ENCODE measurements around the gene SCN2B. TPM values are rescaled to one million over a fixed set of nuclear protein-coding genes. Genes with fewer than 3 reads are reported as not detected.
A peak's percentile ranks its signal among the peaks of the same experiment; 100 is the strongest.

SCN2B gene
- total and polyA plus RNA-seq, 10 of the 15 experiments (the other 5 are each of a cell fraction or from before 2014, with no cell fraction given): 0.01 TPM; not detected in 9

DNA sequence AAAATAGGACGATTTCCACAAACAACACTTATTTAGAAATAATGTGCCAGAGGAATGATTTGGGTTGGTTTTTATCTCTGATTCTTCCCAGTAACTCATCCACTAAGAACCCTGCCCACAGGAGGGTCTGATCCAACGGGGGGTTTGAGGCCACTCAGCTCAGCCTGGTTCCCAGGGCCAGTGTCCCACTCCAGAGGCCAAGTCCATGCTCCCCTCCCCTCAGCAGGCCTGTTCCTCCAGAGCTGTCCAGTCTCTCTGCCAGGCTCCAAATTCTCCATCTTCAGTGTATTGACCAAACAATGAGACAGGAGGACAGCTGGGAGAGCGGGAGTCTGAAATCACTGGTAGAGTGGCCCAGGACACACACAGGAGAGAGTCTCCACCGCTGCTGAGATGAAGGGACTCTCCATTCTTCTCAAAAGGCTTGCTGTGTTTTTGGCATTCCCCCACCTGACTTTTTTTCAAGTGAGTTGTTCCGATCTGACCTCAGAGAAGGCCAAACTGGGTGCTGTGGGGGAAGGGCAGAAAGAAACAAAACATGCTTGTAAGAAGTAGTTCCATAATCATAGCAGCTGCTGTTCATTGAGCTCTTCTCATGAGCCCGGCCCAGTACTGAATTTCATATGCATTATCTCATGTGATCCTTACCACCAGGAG lies 17.6 kb upstream of the SCN2B start (continued):
- TF ChIP-seq, protein P1, sequence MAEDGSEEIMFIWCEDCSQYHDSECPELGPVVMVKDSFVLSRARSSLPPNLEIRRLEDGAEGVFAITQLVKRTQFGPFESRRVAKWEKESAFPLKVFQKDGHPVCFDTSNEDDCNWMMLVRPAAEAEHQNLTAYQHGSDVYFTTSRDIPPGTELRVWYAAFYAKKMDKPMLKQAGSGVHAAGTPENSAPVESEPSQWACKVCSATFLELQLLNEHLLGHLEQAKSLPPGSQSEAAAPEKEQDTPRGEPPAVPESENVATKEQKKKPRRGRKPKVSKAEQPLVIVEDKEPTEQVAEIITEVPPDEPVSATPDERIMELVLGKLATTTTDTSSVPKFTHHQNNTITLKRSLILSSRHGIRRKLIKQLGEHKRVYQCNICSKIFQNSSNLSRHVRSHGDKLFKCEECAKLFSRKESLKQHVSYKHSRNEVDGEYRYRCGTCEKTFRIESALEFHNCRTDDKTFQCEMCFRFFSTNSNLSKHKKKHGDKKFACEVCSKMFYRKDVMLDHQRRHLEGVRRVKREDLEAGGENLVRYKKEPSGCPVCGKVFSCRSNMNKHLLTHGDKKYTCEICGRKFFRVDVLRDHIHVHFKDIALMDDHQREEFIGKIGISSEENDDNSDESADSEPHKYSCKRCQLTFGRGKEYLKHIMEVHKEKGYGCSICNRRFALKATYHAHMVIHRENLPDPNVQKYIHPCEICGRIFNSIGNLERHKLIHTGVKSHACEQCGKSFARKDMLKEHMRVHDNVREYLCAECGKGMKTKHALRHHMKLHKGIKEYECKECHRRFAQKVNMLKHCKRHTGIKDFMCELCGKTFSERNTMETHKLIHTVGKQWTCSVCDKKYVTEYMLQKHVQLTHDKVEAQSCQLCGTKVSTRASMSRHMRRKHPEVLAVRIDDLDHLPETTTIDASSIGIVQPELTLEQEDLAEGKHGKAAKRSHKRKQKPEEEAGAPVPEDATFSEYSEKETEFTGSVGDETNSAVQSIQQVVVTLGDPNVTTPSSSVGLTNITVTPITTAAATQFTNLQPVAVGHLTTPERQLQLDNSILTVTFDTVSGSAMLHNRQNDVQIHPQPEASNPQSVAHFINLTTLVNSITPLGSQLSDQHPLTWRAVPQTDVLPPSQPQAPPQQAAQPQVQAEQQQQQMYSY (CRISPR knock-in tag; IDR thresholded peaks at IDR 0.05): no peak
- TF ChIP-seq ZBED1 (IDR thresholded peaks at IDR 0.05; ENCODE audit: borderline replicate concordance) (no peak), PML (IDR thresholded peaks at IDR 0.05; ENCODE audit: low read length) (no peak), ESRRA (IDR thresholded peaks at IDR 0.05; ENCODE audit: low read length) (no peak), MEF2A (IDR thresholded peaks at IDR 0.05; ENCODE audit: insufficient read depth, low read depth, low read length) (no peak), ZSCAN29 (IDR thresholded peaks at IDR 0.05) (no peak), BRCA1 (IDR thresholded peaks at IDR 0.05; ENCODE audit: low read depth, low read length) (no peak), EGR1 (IDR thresholded peaks at IDR 0.05; ENCODE audit: borderline replicate concordance in 1 of 2, low read depth in 2 of 2, low read length in 2 of 2) (no peak), SUPT20H (IDR thresholded peaks at IDR 0.05; ENCODE audit: borderline replicate concordance, control insufficient read depth, low read depth, low read length) (no peak), NFIC (IDR thresholded peaks at IDR 0.05; ENCODE audit: low read depth, low read length) (no peak), IRF4 (IDR thresholded peaks at IDR 0.05; ENCODE audit: low read depth, low read length) (no peak), NR2C1 (IDR thresholded peaks at IDR 0.05) (no peak), MXI1 (IDR thresholded peaks at IDR 0.05; ENCODE audit: low read depth, low read length) (no peak), EZH2 (IDR thresholded peaks at IDR 0.05; ENCODE audit: borderline replicate concordance, control insufficient read depth, low read depth, low read length) (no peak), SIN3A (IDR thresholded peaks at IDR 0.05; ENCODE audit: low read depth, low read length) (no peak), BACH1 (IDR thresholded peaks at IDR 0.05; ENCODE audit: borderline replicate concordance) (no peak), IKZF1 (conservative IDR thresholded peaks at IDR 0.05) (no peak; the same call in 1 of the 2 replicates), RAD21 (IDR thresholded peaks at IDR 0.05; ENCODE audit: insufficient read depth, low read depth, low read length) (no peak), RBBP5 (conservative IDR thresholded peaks at IDR 0.05) (no peak), CREM (IDR thresholded peaks at IDR 0.05; ENCODE audit: low read depth) (no peak), MYB (IDR thresholded peaks at IDR 0.05; ENCODE audit: borderline replicate concordance, low read depth, low read length) (no peak), MYC (IDR thresholded peaks at IDR 0.05; ENCODE audit: insufficient read depth, insufficient read length, insufficient replicate concordance, low read length, severe bottlenecking) (no peak), RUNX3 (IDR thresholded peaks at IDR 0.05; ENCODE audit: low read length) (peak; percentile 61), TAF1 (IDR thresholded peaks at IDR 0.05; ENCODE audit: borderline replicate concordance, low read depth, low read length) (0 out of 2 replicates have a peak, but pooled peaks have one; percentile 22)
- TF ChIP-seq, protein P2, sequence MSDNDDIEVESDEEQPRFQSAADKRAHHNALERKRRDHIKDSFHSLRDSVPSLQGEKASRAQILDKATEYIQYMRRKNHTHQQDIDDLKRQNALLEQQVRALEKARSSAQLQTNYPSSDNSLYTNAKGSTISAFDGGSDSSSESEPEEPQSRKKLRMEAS (IDR thresholded peaks at IDR 0.05; ENCODE audit: low read depth, low read length): no peak
- TF ChIP-seq, protein P3, sequence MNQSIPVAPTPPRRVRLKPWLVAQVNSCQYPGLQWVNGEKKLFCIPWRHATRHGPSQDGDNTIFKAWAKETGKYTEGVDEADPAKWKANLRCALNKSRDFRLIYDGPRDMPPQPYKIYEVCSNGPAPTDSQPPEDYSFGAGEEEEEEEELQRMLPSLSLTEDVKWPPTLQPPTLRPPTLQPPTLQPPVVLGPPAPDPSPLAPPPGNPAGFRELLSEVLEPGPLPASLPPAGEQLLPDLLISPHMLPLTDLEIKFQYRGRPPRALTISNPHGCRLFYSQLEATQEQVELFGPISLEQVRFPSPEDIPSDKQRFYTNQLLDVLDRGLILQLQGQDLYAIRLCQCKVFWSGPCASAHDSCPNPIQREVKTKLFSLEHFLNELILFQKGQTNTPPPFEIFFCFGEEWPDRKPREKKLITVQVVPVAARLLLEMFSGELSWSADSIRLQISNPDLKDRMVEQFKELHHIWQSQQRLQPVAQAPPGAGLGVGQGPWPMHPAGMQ (IDR thresholded peaks at IDR 0.05; ENCODE audit: borderline replicate concordance): no peak
- TF ChIP-seq, protein P4, sequence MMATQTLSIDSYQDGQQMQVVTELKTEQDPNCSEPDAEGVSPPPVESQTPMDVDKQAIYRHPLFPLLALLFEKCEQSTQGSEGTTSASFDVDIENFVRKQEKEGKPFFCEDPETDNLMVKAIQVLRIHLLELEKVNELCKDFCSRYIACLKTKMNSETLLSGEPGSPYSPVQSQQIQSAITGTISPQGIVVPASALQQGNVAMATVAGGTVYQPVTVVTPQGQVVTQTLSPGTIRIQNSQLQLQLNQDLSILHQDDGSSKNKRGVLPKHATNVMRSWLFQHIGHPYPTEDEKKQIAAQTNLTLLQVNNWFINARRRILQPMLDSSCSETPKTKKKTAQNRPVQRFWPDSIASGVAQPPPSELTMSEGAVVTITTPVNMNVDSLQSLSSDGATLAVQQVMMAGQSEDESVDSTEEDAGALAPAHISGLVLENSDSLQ (IDR thresholded peaks at IDR 0.05): no peak
